GM23248 (cell line): Measurements from ENCODE around the gene SRP72. TPM values are rescaled to one million over a fixed set of nuclear protein-coding genes. Genes with fewer than 3 reads are reported as not detected.
"Not testable (repeated sequence)": the region's sequence is repeated elsewhere in the genome, so short reads cannot be mapped to it uniquely, and the experiment has no call there.

Experiments
- DNase-seq: peaks from one replicate; pipeline ENCODE4 v3.0.0-alpha.2; 2015
- H2AFZ ChIP-seq: fragments of 200-600 bp; sonication (generic); 2 replicates; pipeline ENCODE4 v1.6.1; 2016; ENCODE audit warnings: antibody characterized with exemption
- H3F3A ChIP-seq: fragments of 200-600 bp; sonication (generic); 2 replicates; pipeline ENCODE4 v1.6.1; 2016; ENCODE audit warnings: mild to moderate bottlenecking, antibody characterized with exemption, mixed run types; ENCODE audit not compliant: insufficient read depth
- H3K27ac ChIP-seq: fragments of 200-600 bp; sonication (generic); 2 replicates; pipeline ENCODE4 v1.5.1; 2016; ENCODE audit warnings: mild to moderate bottlenecking
- H3K27me3 ChIP-seq: fragments of 200-600 bp; sonication (generic); replicated peaks from 2 replicates; pipeline ENCODE4 v1.6.1; 2016; ENCODE audit warnings: mild to moderate bottlenecking; ENCODE audit not compliant: insufficient read depth
- H3K36me3 ChIP-seq: fragments of 200-600 bp; sonication (generic); 2 replicates; pipeline ENCODE4 v1.6.1; 2016; ENCODE audit warnings: low read depth, mild to moderate bottlenecking
- H3K4me1 ChIP-seq: fragments of 200-600 bp; sonication (generic); 2 replicates; pipeline ENCODE4 v1.6.1; 2016; ENCODE audit warnings: mild to moderate bottlenecking; ENCODE audit not compliant: insufficient read depth
- H3K4me2 ChIP-seq: fragments of 200-600 bp; sonication (generic); one replicate; pipeline ENCODE4 v1.6.1; 2016; ENCODE audit warnings: mild to moderate bottlenecking; ENCODE audit not compliant: unreplicated experiment
- H3K4me3 ChIP-seq: fragments of 200-600 bp; sonication (generic); 2 replicates; pipeline ENCODE4 v1.5.1; 2016; ENCODE audit warnings: mild to moderate bottlenecking
- H3K79me2 ChIP-seq: fragments of 200-600 bp; sonication (generic); 2 replicates; pipeline ENCODE4 v1.6.1; 2016; ENCODE audit warnings: mild to moderate bottlenecking; ENCODE audit not compliant: insufficient read depth
- H3K9ac ChIP-seq: fragments of 200-600 bp; sonication (generic); 2 replicates; pipeline ENCODE4 v1.6.1; 2016; ENCODE audit warnings: mild to moderate bottlenecking
- H3K9me2 ChIP-seq: fragments of 200-600 bp; sonication (generic); 2 replicates; pipeline ENCODE4 v1.6.1; 2016; ENCODE audit warnings: mixed run types, mild to moderate bottlenecking, moderate library complexity; ENCODE audit not compliant: insufficient read depth
- H3K9me3 ChIP-seq: fragments of 200-600 bp; sonication (generic); one replicate; pipeline ENCODE4 v1.6.1; 2017; ENCODE audit warnings: low read depth
- H4K20me1 ChIP-seq: fragments of 200-600 bp; sonication (generic); 2 replicates; pipeline ENCODE4 v1.6.0; 2016; ENCODE audit not compliant: insufficient read depth
- EZH2 ChIP-seq: fragments of 200-600 bp; sonication (generic); IDR thresholded peaks from 2 replicates; pipeline ENCODE4 v1.6.1; 2018; ENCODE audit warnings: antibody characterized with exemption, mild to moderate bottlenecking; ENCODE audit not compliant: insufficient read depth, poor library complexity, severe bottlenecking
- EZH2phosphoT487 ChIP-seq: fragments of 200-600 bp; sonication (generic); IDR thresholded peaks from 2 replicates; pipeline ENCODE4 v1.6.1; 2018; ENCODE audit warnings: antibody characterized with exemption, moderate library complexity, mild to moderate bottlenecking, low read depth; ENCODE audit not compliant: insufficient read depth
- WGBS, 2 experiments: methylation state at CpG; one replicate each; pipeline ENCODE4 v1.1.6; 2015 to 2017; ENCODE audit warnings: low lambda C conversion rate in 2 of 2, low coverage in 1 of 2; ENCODE audit errors: missing lambda C conversion rate in 2 of 2; 5-methylcytosine and 5-hydroxymethylcytosine counted together
- in situ Hi-C: fragments of 300-500 bp; cut with MboI; formaldehyde crosslinking; loops from 2 replicates; pipeline ENCODE4 v1.15.0; 2020
- polyA plus RNA-seq: library from polyadenylated mRNA; unstranded; fragments of >200 nt; fragmentation: Nextera tagmentation; extraction: Ambion mirVana; gene quantifications from 2 replicates; pipeline ENCODE4 v1.2.1, GENCODE V29; 2016
- total RNA-seq: library from RNA; depleted of rRNA; stranded (reverse); fragments of >200 nt; shearing (Covaris generic); gene quantifications from 2 replicates; pipeline ENCODE4 v1.2.3, GENCODE V29; 2014

The SRP72 gene
- total and polyA plus RNA-seq, 2 experiments from 2014 or later = 70.0 to 128 TPM

GRCh38 chr4:56444719-56445118 is 22.7 kb upstream of the SRP72 start:
- Histone ChIP-seq H3K9me3 (no peaks in the 10 kb centered on the region), H3K36me3 (peaks cover 62% of the 10 kb centered on the region), H3F3A (no peaks in the 10 kb centered on the region), H3K27me3 (no peaks in the 10 kb centered on the region), H3K9ac (no peak overlapping the region), H4K20me1 (no peaks in the 10 kb centered on the region), H3K27ac (no peak overlapping the region), H3K4me1 (peaks cover 3% of the 10 kb centered on the region; the same call in 1 of the 2 replicates), H3K79me2 (peaks cover 77% of the 10 kb centered on the region), H3K9me2 (no peaks in the 10 kb centered on the region), H2AFZ (no peak overlapping the region), H3K4me2 (no peak overlapping the region), H3K4me3 (no peak overlapping the region)
- in situ Hi-C loops = no loop called here
- no peak for DNase-seq
- TF ChIP-seq EZH2 (no peak), EZH2phosphoT487 (no peak)
- WGBS, 2 experiments = 95 to 100% methylated on average over 2 of the region's 2 CpGs

GRCh38 chr4:56445699-56446098 is 21.7 kb upstream of the SRP72 start:
- Histone ChIP-seq H3K36me3 (peaks cover 72% of the 10 kb centered on the region), H3K27me3 (no peaks in the 10 kb centered on the region), H3K9ac (no peak overlapping the region), H3K9me2 (no peaks in the 10 kb centered on the region), H3K4me1 (peaks cover 3% of the 10 kb centered on the region; the same call in 1 of the 2 replicates), H3F3A (no peaks in the 10 kb centered on the region), H2AFZ (no peak overlapping the region), H3K9me3 (no peaks in the 10 kb centered on the region), H3K79me2 (peaks cover 67% of the 10 kb centered on the region), H3K4me2 (no peak overlapping the region), H4K20me1 (no peaks in the 10 kb centered on the region), H3K4me3 (no peak overlapping the region), H3K27ac (no peak overlapping the region)
- WGBS, 2 experiments = 97 to 100% methylated on average over 1 of the region's 1 CpG
- in situ Hi-C loops = no loop called here
- TF ChIP-seq EZH2 = no peak
- no peak for TF ChIP-seq EZH2phosphoT487
- no peak for DNase-seq

- Histone ChIP-seq H3K79me2 (peaks cover 41% of the 10 kb centered on the region), H3F3A (no peaks in the 10 kb centered on the region), H3K4me3 (no peak overlapping the region), H2AFZ (no peak overlapping the region), H3K9me2 (no peaks in the 10 kb centered on the region), H3K9ac (no peak overlapping the region), H3K36me3 (peaks cover 80% of the 10 kb centered on the region), H3K27me3 (no peaks in the 10 kb centered on the region), H4K20me1 (no peaks in the 10 kb centered on the region), H3K4me2 (no peak overlapping the region), H3K27ac (no peak overlapping the region), H3K9me3 (no peaks in the 10 kb centered on the region), H3K4me1 (peaks cover 3% of the 10 kb centered on the region; the same call in 1 of the 2 replicates)
- in situ Hi-C loops = no loop called here
- TF ChIP-seq EZH2phosphoT487 = no peak
- TF ChIP-seq EZH2 = no peak
- DNase-seq = peak; percentile 16
Observed at GRCh38 chr4:56448301-56448700, 19.1 kb upstream of the SRP72 start.

- H3K4me2 ChIP-seq, in situ Hi-C loops, H3F3A ChIP-seq, H2AFZ ChIP-seq, H3K9ac ChIP-seq, DNase-seq, H3K27me3 ChIP-seq, H3K27ac ChIP-seq, H3K9me2 ChIP-seq, H4K20me1 ChIP-seq, H3K4me3 ChIP-seq, H3K9me3 ChIP-seq, H3K4me1 ChIP-seq: not testable (repeated sequence)
- WGBS, 2 experiments = 97 to 100% methylated on average over 4 of the region's 4 CpGs
- peaks cover 30% of the 10 kb centered on the region for H3K79me2 ChIP-seq
- H3K36me3 ChIP-seq = peaks cover 76% of the 10 kb centered on the region
Observed at GRCh38 chr4:56449475-56449874, 17.9 kb upstream of the SRP72 start.

GRCh38 chr4:56450342-56450741 is 17.1 kb upstream of the SRP72 start:
- H3K36me3 ChIP-seq = peaks cover 78% of the 10 kb centered on the region
- 0 out of 2 replicates have a peak, but pooled peaks cover 2% of the 10 kb centered on the region for H3F3A ChIP-seq
- no peaks in the 10 kb centered on the region for H4K20me1 ChIP-seq
- TF ChIP-seq EZH2phosphoT487 = no peak
- TF ChIP-seq EZH2 = no peak
- DNase-seq = no peak
- no peak overlapping the region for H3K4me3 ChIP-seq
- no peak overlapping the region for H2AFZ ChIP-seq
- no peak overlapping the region for H3K4me2 ChIP-seq
- no peak overlapping the region for H3K9ac ChIP-seq
- no peak overlapping the region for H3K27ac ChIP-seq
- no peaks in the 10 kb centered on the region for H3K9me3 ChIP-seq
- H3K9me2 ChIP-seq = no peaks in the 10 kb centered on the region
- peaks cover 21% of the 10 kb centered on the region for H3K79me2 ChIP-seq
- 98 to 100% methylated on average over 1 of the region's 1 CpG for WGBS, 2 experiments
- in situ Hi-C loops = no loop called here
- no peaks in the 10 kb centered on the region for H3K27me3 ChIP-seq
- H3K4me1 ChIP-seq = no peaks in the 10 kb centered on the region
